ENCODE measurements around the gene PLXNA4.
A peak's percentile ranks its signal among the peaks of the same experiment; 100 is the strongest.

- TF ChIP-seq CTCF (IDR thresholded peaks at IDR 0.05) (peak in 1 of 5 experiments; percentile 10), POLR2AphosphoS5 (IDR thresholded peaks at IDR 0.05) (no peak), EP300 (IDR thresholded peaks at IDR 0.05; ENCODE audit: low read depth) (no peak), POLR2A (IDR thresholded peaks at IDR 0.05) (no peak)
Measured at GRCh38 chr7:132392713-132393112, 183.6 kb downstream of the PLXNA4 start.
